KBM-7 (cell line): ENCODE results near the gene ST3GAL5.

Experiments
- DNase-seq: peaks from one replicate; pipeline ENCODE4 v3.0.0-alpha.2; 2015
- in situ Hi-C: fragments of 300-500 bp; cut with MboI; formaldehyde crosslinking; loops from 2 replicates; pipeline ENCODE4 v1.14.3; 2020; ENCODE audit warnings: low sequenced_read_pairs, low pct_unique_long_range_greater_than_20kb, mixed read lengths

Gene ST3GAL5

GRCh38 chr2:85814802-85815550, 73.8 kb downstream of the ST3GAL5 start:
- DNase-seq = no peak
- in situ Hi-C loops = loop anchor here (10.0 kb wide), 1 partner anchor 80 kb away; no protein-coding TSS in a partner anchor

DNA sequence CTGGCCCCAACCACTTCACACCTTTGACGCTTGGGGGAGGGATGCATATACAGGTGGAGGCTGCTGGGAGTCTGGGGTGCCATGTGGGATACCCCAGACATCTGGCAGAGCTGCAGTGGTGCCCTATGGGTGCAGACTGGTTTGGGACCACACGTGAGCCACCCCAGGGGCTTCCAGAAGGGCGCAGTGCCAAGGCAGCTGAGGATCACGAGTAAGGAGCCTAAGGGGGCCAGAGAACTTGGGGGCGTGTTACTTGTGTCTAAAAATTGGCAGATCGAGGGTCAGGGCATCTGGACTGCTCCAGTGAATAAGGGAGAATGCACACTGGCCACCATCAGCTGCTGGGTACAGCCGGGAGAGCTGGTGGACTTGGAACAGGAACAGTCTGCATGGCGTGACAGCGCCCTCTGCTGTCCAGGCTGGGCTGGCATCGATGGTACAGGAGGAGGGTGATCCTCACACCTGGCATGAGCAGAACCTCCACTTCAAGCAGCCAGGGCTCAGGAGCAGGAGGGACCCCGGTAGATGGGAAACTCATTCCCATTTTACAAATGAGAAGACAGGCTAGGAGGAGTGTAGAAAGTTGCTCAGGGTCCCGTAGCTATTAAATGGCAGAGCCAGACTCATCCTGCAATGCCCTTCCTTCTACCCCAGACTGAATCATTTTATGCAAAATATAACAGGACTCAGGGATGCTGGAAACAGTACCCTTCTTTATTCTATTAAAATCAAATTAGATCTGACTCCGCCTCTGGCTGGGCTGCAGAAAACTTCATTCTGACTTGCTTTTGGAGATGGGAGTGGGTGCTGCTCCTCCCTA, 74.6 kb downstream of the ST3GAL5 start:
- peak; percentile 84 for DNase-seq
- in situ Hi-C loops = loop anchor here (10.0 kb wide), 1 partner anchor 79 kb away; no protein-coding TSS in a partner anchor

GRCh38 chr2:85813211-85813981, 75.4 kb downstream of the ST3GAL5 start:
- DNase-seq = no peak
- in situ Hi-C loops = loop anchor here (10.0 kb wide), 1 partner anchor 79 kb away; no protein-coding TSS in a partner anchor

- in situ Hi-C loops = loop anchor here (10.0 kb wide), 1 partner anchor 77 kb away; no protein-coding TSS in a partner anchor
- DNase-seq = no peak
Observed at GRCh38 chr2:85812094-85812735, 76.6 kb downstream of the ST3GAL5 start.

GRCh38 chr2:85811180-85812093, 77.4 kb downstream of the ST3GAL5 start:
- in situ Hi-C loops = loop anchor here (10.0 kb wide), 1 partner anchor 77 kb away; no protein-coding TSS in a partner anchor
- no peak for DNase-seq

DNA sequence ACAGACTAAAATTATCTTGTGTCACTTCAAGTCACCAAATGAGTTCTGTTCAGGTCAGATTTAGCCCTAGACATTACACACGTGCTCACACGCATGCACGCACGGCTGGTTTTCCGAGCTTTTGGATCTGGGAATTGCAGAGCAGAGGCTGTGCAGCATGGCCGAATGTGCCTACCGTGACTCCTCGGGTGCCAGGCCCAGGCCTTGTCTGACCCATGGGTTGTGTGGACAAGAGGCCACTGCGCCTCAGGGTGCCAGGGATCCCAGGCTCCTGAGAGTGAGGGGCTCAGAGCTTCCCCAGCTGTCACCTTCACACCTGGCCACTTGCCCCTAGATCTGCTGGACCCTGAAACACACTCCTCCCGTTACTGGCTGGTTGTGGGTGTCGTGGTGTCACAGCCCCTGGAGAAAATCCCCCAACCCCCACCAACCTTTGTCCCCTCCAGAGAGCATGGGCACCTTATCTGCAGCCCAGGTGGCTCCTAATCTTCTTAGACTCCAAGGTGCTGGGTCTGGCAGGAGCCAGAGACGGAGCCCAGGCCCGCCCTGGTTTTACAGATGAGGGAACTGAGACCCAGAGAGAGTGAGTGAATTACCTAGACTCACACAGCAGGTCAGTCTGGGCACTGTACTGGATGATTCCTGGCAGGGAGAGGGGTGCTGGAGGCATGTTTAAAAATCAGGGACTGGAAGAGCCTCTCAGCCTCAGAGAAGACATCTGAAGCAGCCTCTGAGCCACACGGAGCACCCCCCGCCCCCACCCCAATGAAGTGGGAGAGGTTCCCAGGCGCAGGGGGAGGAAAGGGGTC, 78.2 kb downstream of the ST3GAL5 start:
- in situ Hi-C loops = loop anchor here (10.0 kb wide), 1 partner anchor 76 kb away; no protein-coding TSS in a partner anchor
- DNase-seq = no peak

DNA sequence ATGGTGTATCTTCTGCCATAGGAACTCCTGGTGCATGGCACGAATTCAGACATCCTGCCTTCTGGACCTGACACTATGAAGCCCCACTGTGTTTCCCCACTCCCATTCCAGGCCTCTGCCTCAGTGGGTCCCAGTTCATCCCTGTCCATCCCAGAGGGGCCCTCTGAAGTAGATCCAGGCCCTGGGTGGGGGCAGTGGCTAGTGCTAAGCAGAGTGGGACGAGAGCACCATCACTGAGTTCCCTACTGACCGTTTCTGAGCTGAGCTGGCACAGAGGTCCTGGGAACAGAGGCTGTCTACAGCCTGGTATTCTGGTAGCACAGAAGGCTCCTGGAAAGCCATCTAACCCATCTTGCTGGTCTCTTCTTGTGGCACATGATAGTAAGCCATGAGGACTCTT, 81.0 kb downstream of the ST3GAL5 start:
- in situ Hi-C loops = no loop called here
- DNase-seq = no peak

DNA sequence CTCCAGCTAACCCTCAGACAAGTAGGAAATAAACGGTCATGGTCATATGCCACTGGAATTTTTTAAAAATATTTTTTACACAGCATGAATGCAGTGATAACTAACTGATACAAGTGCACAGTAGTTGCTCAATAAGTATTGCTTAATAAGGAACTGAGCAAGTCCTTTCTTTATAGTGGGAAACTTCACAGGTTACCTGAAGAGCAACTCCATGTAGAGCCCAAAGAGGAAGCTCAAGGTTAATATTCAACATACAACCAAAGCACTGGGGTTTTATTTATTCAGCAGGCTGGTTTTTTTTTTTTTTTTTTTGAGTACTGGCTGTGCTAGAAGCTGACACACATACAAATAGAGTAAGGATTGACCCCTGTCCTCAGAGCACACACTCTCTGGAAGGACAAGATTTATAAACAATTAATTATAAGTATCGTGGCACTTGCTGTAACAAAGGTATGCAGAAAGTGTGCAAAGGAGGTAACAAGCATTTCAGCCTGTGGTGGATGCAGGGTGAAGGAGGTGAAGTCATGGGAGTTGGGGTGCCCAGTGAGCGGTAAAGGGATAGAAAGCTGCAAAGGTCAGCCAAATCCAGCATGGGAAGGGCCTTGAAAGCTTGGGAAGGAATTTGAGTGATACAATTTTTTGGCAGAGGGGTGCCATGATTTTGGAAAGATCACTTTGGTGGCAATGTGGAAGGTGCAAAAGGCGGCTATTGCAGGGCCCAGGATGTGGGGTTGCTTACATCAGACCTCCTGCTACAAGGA, 82.3 kb downstream of the ST3GAL5 start:
- in situ Hi-C loops = no loop called here
- no peak for DNase-seq

DNA sequence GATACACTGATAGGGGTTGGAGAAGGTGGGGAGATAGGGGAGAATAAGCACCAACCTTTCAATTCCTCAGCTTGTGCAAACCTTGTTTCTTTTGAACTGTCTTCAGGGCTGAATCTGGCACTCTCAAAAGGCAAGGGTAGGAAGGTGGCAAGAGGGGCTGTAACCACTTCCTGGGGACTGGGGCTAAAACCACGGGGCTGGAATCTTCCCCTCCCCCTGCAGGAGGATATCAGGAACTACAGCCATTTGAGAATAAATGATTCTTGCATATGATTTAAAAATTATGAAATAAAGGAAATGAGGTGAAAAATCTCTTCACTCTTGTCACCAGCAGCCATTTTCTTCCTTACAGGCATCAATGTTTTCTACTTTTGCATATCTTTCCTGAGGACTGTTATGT, 84.2 kb downstream of the ST3GAL5 start:
- in situ Hi-C loops = no loop called here
- peak; percentile 43 for DNase-seq

DNA sequence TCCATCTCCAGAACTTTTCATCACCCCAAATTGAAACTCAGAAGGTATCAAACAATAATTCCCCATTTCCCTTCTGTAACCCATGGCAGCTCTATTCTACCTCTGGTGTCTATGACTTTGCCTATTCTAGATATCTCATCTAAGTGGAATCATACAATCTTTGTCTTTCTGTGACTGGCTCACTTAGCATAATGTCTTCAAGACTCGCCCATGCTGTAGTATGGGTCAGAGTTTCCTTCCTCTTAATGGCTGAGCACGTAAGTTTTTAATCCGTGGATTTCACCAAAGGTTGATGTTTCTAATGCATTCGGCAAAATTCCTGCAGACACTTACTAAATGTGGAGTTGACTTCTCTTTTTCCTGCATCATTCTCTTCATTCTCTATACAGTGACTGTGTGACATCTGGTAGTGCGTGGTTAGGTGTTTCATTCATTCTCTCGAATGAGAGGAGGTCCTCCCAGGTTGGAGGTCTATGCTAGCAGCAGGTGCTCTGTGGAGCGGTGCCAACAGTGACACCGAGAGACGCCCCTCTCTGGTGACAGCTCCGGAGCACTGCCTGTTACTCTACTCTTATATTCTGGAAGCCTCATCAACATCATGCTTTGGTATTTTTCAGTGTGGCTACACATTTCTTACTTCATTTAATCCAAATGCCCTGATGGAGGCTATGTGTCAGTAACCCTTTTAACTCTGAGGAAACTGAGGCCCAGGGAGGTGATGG, 84.9 kb downstream of the ST3GAL5 start:
- no peak for DNase-seq
- in situ Hi-C loops = no loop called here

GRCh38 chr2:85802354-85803103, 86.3 kb downstream of the ST3GAL5 start:
- DNase-seq = no peak
- in situ Hi-C loops = no loop called here

- in situ Hi-C loops = no loop called here
- DNase-seq = no peak
Observed at GRCh38 chr2:85801871-85802270, 86.9 kb downstream of the ST3GAL5 start.

- in situ Hi-C loops = no loop called here
- DNase-seq = no peak
Observed at GRCh38 chr2:85800586-85800985, 88.2 kb downstream of the ST3GAL5 start.

- in situ Hi-C loops = loop anchor here (10.0 kb wide), 1 partner anchor 55 kb away; no protein-coding TSS in a partner anchor
- DNase-seq = no peak
Observed at GRCh38 chr2:85799215-85799956, 89.4 kb downstream of the ST3GAL5 start.
